Upper lobe of left lung (tissue), 4 donors: ENCODE measurements around the gene GUK1.

Experiments used
- CTCF ChIP-seq, 6 experiments: fragments of 450-650 bp in 4 of 6; fragments of 200-600 bp in 2 of 6; sonication (generic) in 2 of 6; IDR thresholded peaks; one replicate each; pipeline ENCODE4 v1.5.1; 2016 to 2019; ENCODE audit warnings: antibody characterized with exemption in 6 of 6
- EP300 ChIP-seq, 4 donors: sonication (generic); formaldehyde crosslinking; IDR thresholded peaks; one replicate each; pipeline ENCODE4 v1.5.1; 2017; ENCODE audit warnings: antibody characterized with exemption in 4 of 4, control low read depth in 2 of 4

GRCh38 chr1:228142701-228143136 lies 2.6 kb downstream of the GUK1 start:
- TF ChIP-seq EP300 (IDR thresholded peaks at IDR 0.05), result no peak
- TF ChIP-seq CTCF (IDR thresholded peaks at IDR 0.05), result no peak
